Colonic mucosa (tissue), 4 donors: ENCODE measurements around the gene SEC24D. TPM values are rescaled to one million over a fixed set of nuclear protein-coding genes. Genes with fewer than 3 reads are reported as not detected.

Source experiments
- DNase-seq: peaks from one replicate; pipeline ENCODE4 v3.0.0-alpha.2; 2020
- H3K27ac ChIP-seq: fragments of 200-600 bp; one replicate; pipeline ENCODE4 v1.8.0; 2021
- H3K27me3 ChIP-seq: fragments of 200-600 bp; one replicate; pipeline ENCODE4 v1.8.0; 2021
- H3K36me3 ChIP-seq: fragments of 200-600 bp; one replicate; pipeline ENCODE4 v1.8.0; 2021
- H3K4me1 ChIP-seq: fragments of 200-600 bp; one replicate; pipeline ENCODE4 v1.8.0; 2021; ENCODE audit warnings: mild to moderate bottlenecking
- H3K4me3 ChIP-seq: fragments of 200-600 bp; one replicate; pipeline ENCODE4 v1.8.0; 2021
- H3K9ac ChIP-seq, 2 donors: one replicate each; pipeline ENCODE4 v1.7.0; 2013; ENCODE audit warnings: control low read depth in 2 of 2, low read depth in 2 of 2, low read length in 2 of 2
- H3K9me3 ChIP-seq: fragments of 200-600 bp; one replicate; pipeline ENCODE4 v1.8.0; 2021
- CTCF ChIP-seq: fragments of 200-600 bp; IDR thresholded peaks from one replicate; pipeline ENCODE4 v1.8.0; 2022; ENCODE audit warnings: antibody characterized with exemption, mild to moderate bottlenecking
- intact Hi-C: fragments of 100-400 bp; cut with DNase I; formaldehyde crosslinking; loops from one replicate; pipeline ENCODE4 v1.14.1; 2022
- total RNA-seq, 2 donors: library from RNA; stranded (reverse); fragmentation: NEBNext Ultra II Directional in 1 of 2; extraction: Animal tissue kit (Norgen Biotek cat#: 25700) in 1 of 2; gene quantifications; one replicate each; pipeline ENCODE4 v1.2.1, GENCODE V29; 2021
- donor health status: healthy.
- donor health status: DM: no; HTN: no; CAD: no.
- donor health status: DM: no; HTN: no; CAD: no.

Gene SEC24D
- total RNA-seq, 2 donors from 2014 or later, result 71.8 to 77.0 TPM

- Histone ChIP-seq H3K36me3 (peaks cover 13% of the 10 kb centered on the region), H3K27me3 (no peaks in the 10 kb centered on the region), H3K4me3 (no peak overlapping the region), H3K4me1 (no peaks in the 10 kb centered on the region), H3K27ac (no peak overlapping the region), H3K9me3 (no peaks in the 10 kb centered on the region), H3K9ac (no peak overlapping the region)
- intact Hi-C loops, result no loop called here
- DNase-seq, result no peak
- TF ChIP-seq CTCF, result no peak
Observed at GRCh38 chr4:118734491-118735205, 101.3 kb downstream of the SEC24D start.

GRCh38 chr4:118732591-118733330, 103.2 kb downstream of the SEC24D start:
- no peak for DNase-seq
- H3K9me3 ChIP-seq, result no peaks in the 10 kb centered on the region
- no peak for TF ChIP-seq CTCF
- H3K4me1 ChIP-seq, result no peaks in the 10 kb centered on the region
- no peaks in the 10 kb centered on the region for H3K27me3 ChIP-seq
- no peak overlapping the region for H3K9ac ChIP-seq
- no peak overlapping the region for H3K27ac ChIP-seq
- no peak overlapping the region for H3K4me3 ChIP-seq
- intact Hi-C loops, result no loop called here
- no peaks in the 10 kb centered on the region for H3K36me3 ChIP-seq

- intact Hi-C loops, result no loop called here
- no peak for TF ChIP-seq CTCF
- H3K27me3 ChIP-seq, result no peaks in the 10 kb centered on the region
- H3K4me1 ChIP-seq, result no peaks in the 10 kb centered on the region
- no peak overlapping the region for H3K9ac ChIP-seq
- peaks cover 5% of the 10 kb centered on the region for H3K36me3 ChIP-seq
- no peak for DNase-seq
- no peaks in the 10 kb centered on the region for H3K9me3 ChIP-seq
- H3K27ac ChIP-seq, result no peak overlapping the region
- no peak overlapping the region for H3K4me3 ChIP-seq
Observed at GRCh38 chr4:118730683-118731082, 105.2 kb downstream of the SEC24D start.

GRCh38 chr4:118729287-118730286, 106.3 kb downstream of the SEC24D start:
- intact Hi-C loops, result no loop called here
- H3K9ac ChIP-seq, result no peak overlapping the region
- no peaks in the 10 kb centered on the region for H3K27me3 ChIP-seq
- TF ChIP-seq CTCF, result no peak
- H3K36me3 ChIP-seq, result peaks cover 5% of the 10 kb centered on the region
- no peak overlapping the region for H3K4me3 ChIP-seq
- H3K27ac ChIP-seq, result no peak overlapping the region
- H3K4me1 ChIP-seq, result no peaks in the 10 kb centered on the region
- H3K9me3 ChIP-seq, result no peaks in the 10 kb centered on the region
- DNase-seq, result no peak

GRCh38 chr4:118727360-118727759, 108.6 kb downstream of the SEC24D start:
- no peak for DNase-seq
- Histone ChIP-seq H3K27ac (no peak overlapping the region), H3K27me3 (no peaks in the 10 kb centered on the region), H3K4me1 (no peaks in the 10 kb centered on the region), H3K36me3 (peaks cover 5% of the 10 kb centered on the region), H3K9me3 (no peaks in the 10 kb centered on the region), H3K4me3 (no peak overlapping the region), H3K9ac (no peak overlapping the region)
- TF ChIP-seq CTCF, result no peak
- intact Hi-C loops, result no loop called here
